ENCODE data around the gene USP17L11.
"Not testable (repeated sequence)": the region's sequence is repeated elsewhere in the genome, so short reads cannot be mapped to it uniquely, and the experiment has no call there.

USP17L11 gene, protein sequence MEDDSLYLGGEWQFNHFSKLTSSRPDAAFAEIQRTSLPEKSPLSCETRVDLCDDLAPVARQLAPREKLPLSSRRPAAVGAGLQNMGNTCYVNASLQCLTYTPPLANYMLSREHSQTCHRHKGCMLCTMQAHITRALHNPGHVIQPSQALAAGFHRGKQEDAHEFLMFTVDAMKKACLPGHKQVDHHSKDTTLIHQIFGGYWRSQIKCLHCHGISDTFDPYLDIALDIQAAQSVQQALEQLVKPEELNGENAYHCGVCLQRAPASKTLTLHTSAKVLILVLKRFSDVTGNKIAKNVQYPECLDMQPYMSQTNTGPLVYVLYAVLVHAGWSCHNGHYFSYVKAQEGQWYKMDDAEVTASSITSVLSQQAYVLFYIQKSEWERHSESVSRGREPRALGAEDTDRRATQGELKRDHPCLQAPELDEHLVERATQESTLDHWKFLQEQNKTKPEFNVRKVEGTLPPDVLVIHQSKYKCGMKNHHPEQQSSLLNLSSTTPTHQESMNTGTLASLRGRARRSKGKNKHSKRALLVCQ

DNA sequence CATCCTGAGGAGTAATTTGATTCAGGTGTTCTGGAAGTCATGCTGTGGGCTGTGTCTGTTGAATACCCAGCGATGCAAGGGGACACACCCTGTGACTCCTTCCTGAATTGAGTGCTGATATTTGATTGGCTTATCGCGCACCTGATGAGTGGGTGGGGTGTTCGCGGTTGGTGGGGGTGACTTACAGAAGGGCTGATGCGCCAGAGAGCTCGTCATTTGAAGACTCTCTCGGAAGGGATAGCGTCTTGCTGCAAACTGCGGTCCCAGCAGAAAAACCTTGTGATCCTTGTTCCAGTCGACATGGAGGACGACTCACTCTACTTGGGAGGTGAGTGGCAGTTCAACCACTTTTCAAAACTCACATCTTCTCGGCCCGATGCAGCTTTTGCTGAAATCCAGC, at the start of gene USP17L11:
Gene USP17L11 (plus strand): TSS at position 301 of the 400 bp plus-strand sequence. CDS start 0 bp downstream, at position 301.
- H3K4me3 ChIP-seq (ENCODE audit: low read depth, low read length); H3K9me3 ChIP-seq (ENCODE audit: control insufficient read depth, insufficient read depth, low read depth, low read length); H3K4me1 ChIP-seq (ENCODE audit: control insufficient read depth, insufficient read depth, low read length); H3K9ac ChIP-seq (ENCODE audit: low read length); H3K36me3 ChIP-seq (ENCODE audit: control insufficient read depth, insufficient read depth, low read length); H3K27me3 ChIP-seq (ENCODE audit: control insufficient read depth, insufficient read depth, low read length); H3K27ac ChIP-seq (ENCODE audit: low read depth, low read length): not testable (repeated sequence)

DNA sequence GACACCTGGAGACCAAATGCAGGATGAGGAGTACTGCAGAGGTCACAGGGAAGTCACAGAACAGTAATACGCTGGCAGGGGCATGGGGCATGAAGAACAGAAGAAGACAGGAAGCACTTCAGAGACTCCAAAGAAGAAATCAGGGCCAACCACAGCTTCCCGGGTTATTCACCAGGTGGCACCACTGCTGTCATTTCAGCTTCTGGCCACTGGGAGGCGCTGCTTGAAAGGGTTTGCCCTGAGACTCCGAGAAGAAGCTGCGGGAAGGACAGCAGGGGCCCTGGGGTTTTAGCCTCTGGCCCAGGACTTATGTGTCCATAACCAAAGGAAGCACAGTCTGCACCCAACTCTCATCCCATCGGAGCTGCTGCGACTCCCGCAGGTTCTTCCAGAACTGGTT, 49.2 kb upstream of the USP17L11 start:
- not testable (repeated sequence) for H3K4me1 ChIP-seq (ENCODE audit: control insufficient read depth, insufficient read depth, low read length); H3K9me3 ChIP-seq (ENCODE audit: control insufficient read depth, insufficient read depth, low read depth, low read length); H3K27ac ChIP-seq (ENCODE audit: low read depth, low read length); H3K9ac ChIP-seq (ENCODE audit: low read length); H3K36me3 ChIP-seq (ENCODE audit: control insufficient read depth, insufficient read depth, low read length); H3K27me3 ChIP-seq (ENCODE audit: control insufficient read depth, insufficient read depth, low read length); H3K4me3 ChIP-seq (ENCODE audit: low read depth, low read length)

DNA sequence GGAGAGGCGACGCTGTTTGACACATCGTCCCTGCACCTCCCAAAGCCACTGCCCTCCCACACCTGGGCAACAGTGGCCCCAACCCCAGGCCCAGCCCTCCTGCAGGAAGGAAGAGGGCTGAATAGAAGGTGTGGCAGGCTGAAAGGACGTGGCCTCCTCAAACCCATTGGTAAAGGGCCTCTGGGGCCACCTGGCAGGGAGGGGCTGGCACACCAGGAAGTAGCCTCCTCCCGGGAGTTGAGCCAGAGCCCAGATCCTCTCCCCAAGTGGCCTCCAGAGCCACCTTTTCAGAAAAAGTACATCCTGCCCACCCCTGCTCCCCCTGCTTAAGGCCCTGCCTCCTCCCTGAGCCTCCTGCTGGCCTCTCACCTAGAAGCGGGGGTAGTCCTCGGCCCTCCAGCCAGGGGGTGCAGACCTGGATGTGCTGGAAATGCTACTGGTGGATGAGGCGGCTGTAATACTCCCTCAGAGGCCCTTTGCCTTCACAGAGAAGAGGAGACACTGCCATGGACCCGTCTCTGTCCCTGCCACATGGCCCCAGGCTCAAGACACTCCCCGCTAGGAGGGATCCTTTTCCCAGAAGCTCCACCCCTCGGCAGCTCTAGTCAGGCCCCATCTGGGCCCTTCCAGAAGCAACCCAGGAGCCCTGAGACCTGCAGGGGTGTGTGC, 45.3 kb upstream of the USP17L11 start, which contains the start of gene FAM90A26:
Gene FAM90A26 (plus strand): TSS at position 619 of the 669 bp plus-strand sequence. CDS start 2,764 bp downstream, outside the sequence.
- not testable (repeated sequence) for H3K36me3 ChIP-seq (ENCODE audit: control insufficient read depth, insufficient read depth, low read length); H3K27ac ChIP-seq (ENCODE audit: low read depth, low read length); H3K4me1 ChIP-seq (ENCODE audit: control insufficient read depth, insufficient read depth, low read length); H3K27me3 ChIP-seq (ENCODE audit: control insufficient read depth, insufficient read depth, low read length); H3K4me3 ChIP-seq (ENCODE audit: low read depth, low read length); H3K9me3 ChIP-seq (ENCODE audit: control insufficient read depth, insufficient read depth, low read depth, low read length); H3K9ac ChIP-seq (ENCODE audit: low read length)

DNA sequence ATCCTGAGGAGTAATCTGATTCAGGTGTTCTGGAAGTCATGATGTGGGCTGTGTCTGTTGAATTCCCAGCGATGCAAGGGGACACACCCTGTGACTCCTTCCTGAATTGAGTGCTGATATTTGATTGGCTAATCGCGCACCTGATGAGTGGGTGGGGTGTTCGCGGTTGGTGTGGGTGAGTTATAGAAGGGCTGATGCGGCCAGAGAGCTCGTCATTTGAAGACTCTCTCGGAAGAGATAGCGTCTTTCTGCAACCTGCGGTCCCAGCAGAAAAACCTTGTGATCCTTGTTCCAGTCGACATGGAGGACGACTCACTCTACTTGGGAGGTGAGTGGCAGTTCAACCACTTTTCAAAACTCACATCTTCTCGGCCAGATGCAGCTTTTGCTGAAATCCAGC, 4.8 kb upstream of the USP17L11 start, which contains the start of gene USP17L10:
Gene USP17L10 (plus strand): TSS at position 301 of the 400 bp plus-strand sequence. CDS start 0 bp downstream, at position 301.
- H3K4me1 ChIP-seq (ENCODE audit: control insufficient read depth, insufficient read depth, low read length); H3K36me3 ChIP-seq (ENCODE audit: control insufficient read depth, insufficient read depth, low read length); H3K9me3 ChIP-seq (ENCODE audit: control insufficient read depth, insufficient read depth, low read depth, low read length); H3K27ac ChIP-seq (ENCODE audit: low read depth, low read length); H3K27me3 ChIP-seq (ENCODE audit: control insufficient read depth, insufficient read depth, low read length); H3K4me3 ChIP-seq (ENCODE audit: low read depth, low read length); H3K9ac ChIP-seq (ENCODE audit: low read length): not testable (repeated sequence)

DNA sequence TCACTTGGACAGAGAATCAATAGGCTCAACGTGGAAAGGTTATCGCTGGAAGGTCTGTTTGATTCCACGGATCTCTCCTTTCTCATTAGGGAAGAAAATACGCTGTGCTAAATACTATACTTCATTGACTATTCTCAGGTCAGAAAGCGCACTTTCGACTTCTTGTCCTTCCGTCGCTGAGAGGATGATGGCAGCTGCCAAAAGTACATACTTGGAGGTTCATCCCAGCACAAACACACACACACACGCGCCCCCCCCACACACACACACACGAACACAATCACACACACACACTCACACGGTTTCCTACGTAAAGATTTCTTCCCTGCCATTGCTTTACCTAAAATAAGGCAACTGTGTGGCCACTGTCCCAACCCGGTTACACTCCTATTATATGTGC, 504 bp upstream of the USP17L11 start:
- not testable (repeated sequence) for H3K9me3 ChIP-seq (ENCODE audit: control insufficient read depth, insufficient read depth, low read depth, low read length); H3K4me1 ChIP-seq (ENCODE audit: control insufficient read depth, insufficient read depth, low read length); H3K36me3 ChIP-seq (ENCODE audit: control insufficient read depth, insufficient read depth, low read length); H3K27me3 ChIP-seq (ENCODE audit: control insufficient read depth, insufficient read depth, low read length); H3K4me3 ChIP-seq (ENCODE audit: low read depth, low read length); H3K27ac ChIP-seq (ENCODE audit: low read depth, low read length); H3K9ac ChIP-seq (ENCODE audit: low read length)

DNA sequence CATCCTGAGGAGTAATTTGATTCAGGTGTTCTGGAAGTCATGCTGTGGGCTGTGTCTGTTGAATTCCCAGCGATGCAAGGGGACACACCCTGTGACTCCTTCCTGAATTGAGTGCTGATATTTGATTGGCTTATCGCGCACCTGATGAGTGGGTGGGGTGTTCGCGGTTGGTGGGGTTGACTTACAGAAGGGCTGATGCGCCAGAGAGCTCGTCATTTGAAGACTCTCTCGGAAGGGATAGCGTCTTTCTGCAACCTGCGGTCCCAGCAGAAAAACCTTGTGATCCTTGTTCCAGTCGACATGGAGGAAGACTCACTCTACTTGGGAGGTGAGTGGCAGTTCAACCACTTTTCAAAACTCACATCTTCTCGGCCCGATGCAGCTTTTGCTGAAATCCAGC, 4.6 kb downstream of the USP17L11 start, which contains the start of gene USP17L12:
Gene USP17L12 (plus strand): TSS at position 301 of the 400 bp plus-strand sequence. CDS start 0 bp downstream, at position 301.
- not testable (repeated sequence) for H3K9ac ChIP-seq (ENCODE audit: low read length); H3K27me3 ChIP-seq (ENCODE audit: control insufficient read depth, insufficient read depth, low read length); H3K9me3 ChIP-seq (ENCODE audit: control insufficient read depth, insufficient read depth, low read depth, low read length); H3K4me3 ChIP-seq (ENCODE audit: low read depth, low read length); H3K36me3 ChIP-seq (ENCODE audit: control insufficient read depth, insufficient read depth, low read length); H3K27ac ChIP-seq (ENCODE audit: low read depth, low read length); H3K4me1 ChIP-seq (ENCODE audit: control insufficient read depth, insufficient read depth, low read length)

DNA sequence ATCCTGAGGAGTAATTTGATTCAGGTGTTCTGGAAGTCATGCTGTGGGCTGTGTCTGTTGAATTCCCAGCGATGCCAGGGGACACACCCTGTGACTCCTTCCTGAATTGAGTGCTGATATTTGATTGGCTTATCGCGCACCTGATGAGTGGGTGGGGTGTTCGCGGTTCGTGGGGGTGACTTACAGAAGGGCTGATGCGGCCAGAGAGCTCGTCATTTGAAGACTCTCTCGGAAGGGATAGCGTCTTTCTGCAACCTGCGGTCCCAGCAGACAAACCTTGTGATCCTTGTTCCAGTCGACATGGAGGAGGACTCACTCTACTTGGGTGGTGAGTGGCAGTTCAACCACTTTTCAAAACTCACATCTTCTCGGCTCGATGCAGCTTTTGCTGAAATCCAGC, 9.4 kb downstream of the USP17L11 start, which contains the start of gene USP17L13:
Gene USP17L13 (plus strand): TSS at position 301 of the 400 bp plus-strand sequence. CDS start 0 bp downstream, at position 301.
- H3K27me3 ChIP-seq (ENCODE audit: control insufficient read depth, insufficient read depth, low read length); H3K4me1 ChIP-seq (ENCODE audit: control insufficient read depth, insufficient read depth, low read length); H3K9me3 ChIP-seq (ENCODE audit: control insufficient read depth, insufficient read depth, low read depth, low read length); H3K27ac ChIP-seq (ENCODE audit: low read depth, low read length); H3K4me3 ChIP-seq (ENCODE audit: low read depth, low read length); H3K9ac ChIP-seq (ENCODE audit: low read length); H3K36me3 ChIP-seq (ENCODE audit: control insufficient read depth, insufficient read depth, low read length): not testable (repeated sequence)

DNA sequence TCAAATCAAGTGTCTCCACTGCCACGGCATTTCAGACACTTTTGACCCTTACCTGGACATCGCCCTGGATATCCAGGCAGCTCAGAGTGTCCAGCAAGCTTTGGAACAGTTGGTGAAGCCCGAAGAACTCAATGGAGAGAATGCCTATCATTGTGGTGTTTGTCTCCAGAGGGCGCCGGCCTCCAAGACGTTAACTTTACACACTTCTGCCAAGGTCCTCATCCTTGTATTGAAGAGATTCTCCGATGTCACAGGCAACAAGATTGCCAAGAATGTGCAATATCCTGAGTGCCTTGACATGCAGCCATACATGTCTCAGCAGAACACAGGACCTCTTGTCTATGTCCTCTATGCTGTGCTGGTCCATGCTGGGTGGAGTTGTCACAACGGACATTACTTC, 15.0 kb downstream of the USP17L11 start:
- not testable (repeated sequence) for H3K36me3 ChIP-seq (ENCODE audit: control insufficient read depth, insufficient read depth, low read length); H3K4me3 ChIP-seq (ENCODE audit: low read depth, low read length); H3K4me1 ChIP-seq (ENCODE audit: control insufficient read depth, insufficient read depth, low read length); H3K9ac ChIP-seq (ENCODE audit: low read length); H3K27ac ChIP-seq (ENCODE audit: low read depth, low read length); H3K9me3 ChIP-seq (ENCODE audit: control insufficient read depth, insufficient read depth, low read depth, low read length); H3K27me3 ChIP-seq (ENCODE audit: control insufficient read depth, insufficient read depth, low read length)

DNA sequence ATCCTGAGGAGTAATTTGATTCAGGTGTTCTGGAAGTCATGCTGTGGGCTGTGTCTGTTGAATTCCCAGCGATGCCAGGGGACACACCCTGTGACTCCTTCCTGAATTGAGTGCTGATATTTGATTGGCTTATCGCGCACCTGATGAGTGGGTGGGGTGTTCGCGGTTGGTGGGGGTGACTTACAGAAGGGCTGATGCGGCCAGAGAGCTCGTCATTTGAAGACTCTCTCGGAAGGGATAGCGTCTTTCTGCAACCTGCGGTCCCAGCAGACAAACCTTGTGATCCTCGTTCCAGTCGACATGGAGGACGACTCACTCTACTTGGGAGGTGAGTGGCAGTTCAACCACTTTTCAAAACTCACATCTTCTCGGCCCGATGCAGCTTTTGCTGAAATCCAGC, 18.9 kb downstream of the USP17L11 start, which contains the start of gene USP17L15:
Gene USP17L15 (plus strand): TSS at position 301 of the 400 bp plus-strand sequence. CDS start 0 bp downstream, at position 301.
- not testable (repeated sequence) for H3K27me3 ChIP-seq (ENCODE audit: control insufficient read depth, insufficient read depth, low read length); H3K9me3 ChIP-seq (ENCODE audit: control insufficient read depth, insufficient read depth, low read depth, low read length); H3K36me3 ChIP-seq (ENCODE audit: control insufficient read depth, insufficient read depth, low read length); H3K27ac ChIP-seq (ENCODE audit: low read depth, low read length); H3K9ac ChIP-seq (ENCODE audit: low read length); H3K4me1 ChIP-seq (ENCODE audit: control insufficient read depth, insufficient read depth, low read length); H3K4me3 ChIP-seq (ENCODE audit: low read depth, low read length)

DNA sequence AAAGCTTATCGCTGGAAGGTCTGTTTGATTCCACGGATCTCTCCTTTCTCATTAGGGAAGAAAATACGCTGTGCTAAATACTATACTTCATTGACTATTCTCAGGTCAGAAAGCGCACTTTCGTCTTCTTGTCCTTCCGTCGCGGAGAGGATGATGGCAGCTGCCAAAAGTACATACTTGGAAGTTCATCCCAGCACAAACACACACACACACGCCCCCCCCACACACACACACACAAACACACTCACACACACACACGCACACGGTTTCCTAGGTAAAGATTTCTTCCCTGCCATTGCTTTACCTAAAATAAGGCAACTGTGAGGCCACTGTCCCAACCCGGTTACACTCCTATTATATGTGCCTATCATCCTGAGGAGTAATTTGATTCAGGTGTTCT, 23.3 kb downstream of the USP17L11 start:
- not testable (repeated sequence) for H3K27ac ChIP-seq (ENCODE audit: low read depth, low read length); H3K27me3 ChIP-seq (ENCODE audit: control insufficient read depth, insufficient read depth, low read length); H3K4me1 ChIP-seq (ENCODE audit: control insufficient read depth, insufficient read depth, low read length); H3K9me3 ChIP-seq (ENCODE audit: control insufficient read depth, insufficient read depth, low read depth, low read length); H3K4me3 ChIP-seq (ENCODE audit: low read depth, low read length); H3K9ac ChIP-seq (ENCODE audit: low read length); H3K36me3 ChIP-seq (ENCODE audit: control insufficient read depth, insufficient read depth, low read length)

DNA sequence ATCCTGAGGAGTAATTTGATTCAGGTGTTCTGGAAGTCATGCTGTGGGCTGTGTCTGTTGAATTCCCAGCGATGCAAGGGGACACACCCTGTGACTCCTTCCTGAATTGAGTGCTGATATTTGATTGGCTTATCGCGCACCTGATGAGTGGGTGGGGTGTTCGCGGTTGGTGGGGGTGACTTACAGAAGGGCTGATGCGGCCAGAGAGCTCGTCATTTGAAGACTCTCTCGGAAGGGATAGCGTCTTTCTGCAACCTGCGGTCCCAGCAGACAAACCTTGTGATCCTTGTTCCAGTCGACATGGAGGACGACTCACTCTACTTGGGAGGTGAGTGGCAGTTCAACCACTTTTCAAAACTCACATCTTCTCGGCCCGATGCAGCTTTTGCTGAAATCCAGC, 28.4 kb downstream of the USP17L11 start, which contains the start of gene USP17L17:
Gene USP17L17 (plus strand): TSS at position 301 of the 400 bp plus-strand sequence. CDS start 0 bp downstream, at position 301.
- not testable (repeated sequence) for H3K4me1 ChIP-seq (ENCODE audit: control insufficient read depth, insufficient read depth, low read length)

More for the DNA sequence above, 28.4 kb downstream of the USP17L11 start, which contains the start of gene USP17L17:
- not testable (repeated sequence) for H3K27me3 ChIP-seq (ENCODE audit: control insufficient read depth, insufficient read depth, low read length); H3K36me3 ChIP-seq (ENCODE audit: control insufficient read depth, insufficient read depth, low read length); H3K4me3 ChIP-seq (ENCODE audit: low read depth, low read length); H3K9me3 ChIP-seq (ENCODE audit: control insufficient read depth, insufficient read depth, low read depth, low read length); H3K9ac ChIP-seq (ENCODE audit: low read length); H3K27ac ChIP-seq (ENCODE audit: low read depth, low read length)
